CD4-positive, alpha-beta T cell treated with Interleukin-17A for 1 hour (primary cell): ENCODE results near the gene PERCC1.
"Not testable (repeated sequence)": the region's sequence is repeated elsewhere in the genome, so short reads cannot be mapped to it uniquely, and the experiment has no call there.

Experiments used
- DNase-seq: peaks from one replicate; pipeline ENCODE4 v3.0.0-alpha.2; 2020

The PERCC1 gene

GRCh38 chr16:1435921-1436697 is 5.2 kb downstream of the PERCC1 start:
- DNase-seq: no peak

GRCh38 chr16:1436731-1437355 is 6.0 kb downstream of the PERCC1 start:
- DNase-seq: no peak

DNA sequence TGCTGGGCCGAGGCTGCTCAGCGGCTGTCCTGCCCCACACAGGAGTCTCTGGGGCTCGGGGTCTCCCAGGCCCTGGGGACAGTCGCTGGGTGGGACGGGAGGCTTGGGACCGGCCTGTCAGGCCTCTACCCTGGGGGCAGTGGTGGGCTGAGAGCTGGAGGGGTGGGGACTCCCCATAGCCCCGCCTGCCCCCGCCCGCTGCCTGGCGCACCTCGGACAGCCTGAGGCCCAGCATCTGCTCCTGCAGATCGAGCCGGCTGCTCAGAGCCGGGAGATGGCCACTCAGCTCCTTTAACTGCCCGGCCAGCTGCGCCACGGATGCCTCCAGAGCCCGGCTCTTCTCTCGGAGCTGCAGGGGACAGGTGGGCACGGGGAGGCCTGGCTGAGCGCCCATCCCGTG is 6.7 kb downstream of the PERCC1 start:
- DNase-seq: no peak

DNA sequence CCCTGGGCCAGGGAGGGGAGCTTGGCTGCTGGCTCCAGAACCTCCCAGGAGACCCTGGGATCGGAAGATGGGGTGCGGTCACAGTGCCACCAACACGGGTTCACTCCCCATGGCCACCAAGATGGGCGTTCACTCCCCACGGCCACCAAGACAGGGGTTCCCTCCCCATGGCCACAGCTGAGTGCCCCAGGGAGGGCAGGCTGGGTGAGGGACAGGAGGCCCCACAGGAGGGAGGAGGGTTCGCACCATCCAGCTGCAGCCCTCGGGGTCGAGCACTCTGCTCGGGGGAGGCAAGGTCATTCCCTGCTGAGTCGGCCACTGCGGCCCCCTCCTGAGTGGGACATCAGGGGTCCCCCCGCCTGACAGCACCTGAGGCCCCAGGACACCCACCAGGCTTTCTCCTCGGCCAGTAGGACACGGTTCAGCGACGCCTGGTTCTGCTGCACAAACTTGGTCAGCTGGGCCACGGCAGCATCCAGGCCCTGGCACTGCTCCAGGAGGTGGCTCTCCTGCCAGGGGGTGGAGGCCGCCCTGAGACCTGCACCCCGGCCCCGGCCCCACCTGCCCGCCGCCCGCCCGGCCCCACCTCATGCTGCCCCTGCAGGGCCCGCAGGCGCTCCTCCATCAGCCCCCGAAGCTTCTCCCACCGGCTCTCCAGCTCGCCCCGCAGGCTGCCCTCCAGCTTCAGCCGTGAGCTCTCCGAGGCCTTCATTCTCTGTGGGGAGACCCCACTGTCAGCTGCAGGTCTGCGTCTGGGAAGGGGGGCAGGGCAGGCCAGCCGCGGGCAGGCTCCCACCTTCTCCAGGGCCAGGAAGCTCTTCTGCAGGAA is 7.6 kb downstream of the PERCC1 start:
- DNase-seq: no peak

DNA sequence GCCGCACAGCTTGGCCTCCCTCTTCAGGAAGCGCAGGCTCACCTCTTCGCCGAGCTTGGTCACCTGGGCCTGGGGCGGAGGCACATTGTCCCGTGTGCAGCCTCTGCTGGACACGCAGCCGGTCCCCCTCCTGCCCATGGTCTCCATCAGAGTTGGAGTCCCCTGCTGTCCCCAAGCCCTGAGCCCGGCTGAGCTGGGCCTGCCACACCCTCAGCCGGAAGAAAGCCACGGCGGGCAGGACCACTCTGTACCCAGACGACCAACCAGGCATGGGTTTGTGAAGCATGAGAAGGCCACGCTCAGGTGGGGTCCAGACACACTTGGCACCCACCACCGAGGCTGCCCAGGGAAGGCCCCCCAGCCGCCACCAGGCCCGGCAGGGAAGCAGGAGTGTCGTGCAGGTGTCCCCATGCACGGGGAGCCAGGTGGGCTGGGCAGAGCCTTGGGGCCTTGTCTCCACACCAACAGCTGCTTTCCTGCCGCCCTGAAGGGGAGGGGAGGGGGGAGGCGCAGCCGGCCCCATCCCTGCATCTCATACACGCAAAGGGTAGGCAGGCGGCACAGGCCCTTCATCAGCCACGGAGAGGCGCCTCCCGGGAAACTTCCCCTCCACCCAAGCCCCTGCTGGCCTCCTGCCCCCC is 8.3 kb downstream of the PERCC1 start:
- DNase-seq: no peak

DNA sequence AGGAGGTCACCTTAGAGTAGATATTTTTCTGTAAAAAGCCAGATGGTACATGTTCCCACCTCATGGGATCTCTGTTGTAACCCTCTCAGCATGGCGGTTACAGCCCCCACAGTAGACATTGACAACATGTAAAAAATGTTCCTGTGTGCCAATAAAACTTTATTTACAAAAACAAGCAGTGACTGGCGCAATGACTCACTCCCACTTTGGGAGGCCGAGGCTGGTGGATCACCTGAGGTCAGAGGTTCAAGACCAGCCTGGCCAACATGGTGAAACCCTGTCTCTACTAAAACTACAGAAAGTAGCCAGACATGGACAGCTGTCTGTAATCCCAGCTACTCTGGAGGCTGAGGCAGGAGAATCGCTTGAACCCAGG is 8.8 kb downstream of the PERCC1 start:
- DNase-seq: not testable (repeated sequence)

GRCh38 chr16:1441391-1441829 is 10.5 kb downstream of the PERCC1 start:
- DNase-seq: no peak

- no peak for DNase-seq
Measured at GRCh38 chr16:1442697-1443096, 11.8 kb downstream of the PERCC1 start.

GRCh38 chr16:1443403-1443973 is 12.6 kb downstream of the PERCC1 start:
- no peak for DNase-seq

DNA sequence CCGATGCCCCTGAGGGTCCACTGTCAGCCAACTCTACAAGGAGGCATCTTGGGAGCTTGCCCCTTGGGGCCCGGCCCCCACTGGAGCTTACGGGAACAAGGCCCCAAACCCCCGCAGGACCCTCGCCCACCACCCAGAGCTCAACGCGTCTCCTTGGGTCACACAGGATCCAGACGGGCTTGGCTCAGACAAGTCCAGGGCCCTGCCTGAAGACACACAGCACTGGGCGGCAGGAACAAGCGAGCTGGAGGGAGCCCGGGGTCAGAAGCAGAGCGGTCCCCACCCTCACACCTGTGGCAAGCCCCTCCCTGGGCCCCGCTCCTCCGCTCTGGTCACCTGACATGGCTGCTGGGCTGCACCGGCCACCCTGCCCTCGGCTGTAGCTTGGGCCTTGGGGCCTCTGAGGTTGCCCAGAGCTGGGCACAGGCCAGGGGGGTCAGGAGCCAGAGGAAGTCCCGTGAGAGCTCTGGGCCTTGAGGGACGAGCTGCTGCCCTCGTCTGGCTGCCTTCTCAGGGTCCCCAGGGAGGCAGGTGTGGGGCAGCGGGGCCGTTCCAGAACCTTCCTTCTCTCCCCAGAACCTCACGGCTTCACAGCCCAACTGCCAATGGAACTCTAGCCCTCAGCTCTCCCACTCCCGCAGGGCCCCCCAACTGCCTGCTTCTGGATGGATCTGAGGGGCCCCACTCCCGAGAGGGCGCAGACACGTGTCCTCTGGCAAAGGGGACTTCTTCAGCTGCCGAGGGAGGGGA is 13.3 kb downstream of the PERCC1 start, which contains the start of gene CCDC154:
Gene CCDC154, minus strand, starts transcription at position 577 of the 750 bp plus-strand sequence. Its CDS starts 234 bp downstream, at position 343.
- no peak for DNase-seq

- no peak for DNase-seq
Measured at GRCh38 chr16:1444730-1445517, 14.0 kb downstream of the PERCC1 start.

- DNase-seq: no peak
Measured at GRCh38 chr16:1445518-1446203, 14.8 kb downstream of the PERCC1 start.

GRCh38 chr16:1446296-1447080 is 15.6 kb downstream of the PERCC1 start:
- no peak for DNase-seq

GRCh38 chr16:1447965-1448364 is 17.1 kb downstream of the PERCC1 start:
- no peak for DNase-seq

- DNase-seq: no peak
Measured at GRCh38 chr16:1448536-1449116, 17.7 kb downstream of the PERCC1 start.

- no peak for DNase-seq
Measured at GRCh38 chr16:1449201-1449788, 18.4 kb downstream of the PERCC1 start.

GRCh38 chr16:1450218-1450617 is 19.3 kb downstream of the PERCC1 start:
- no peak for DNase-seq

GRCh38 chr16:1450841-1451240 is 20.0 kb downstream of the PERCC1 start:
- DNase-seq: no peak
